GDM1 (cell line): Measurements from ENCODE around the gene JUP.
"Not testable (repeated sequence)": the region's sequence is repeated elsewhere in the genome, so short reads cannot be mapped to it uniquely, and the experiment has no call there.

Source experiments
- DNase-seq: peaks from one replicate; lab custom pipeline; 2025; lab: John Stamatoyannopoulos, UW

Gene JUP

GRCh38 chr17:41786227-41787020, at the start of gene JUP:
TSS of gene JUP (minus strand) at chr17:41786711. CDS start at chr17:41771854, 14,857 bp downstream.
- peak; percentile 99 for DNase-seq

- peak; percentile 42 for DNase-seq
Observed at GRCh38 chr17:41835800-41836549, 49.5 kb upstream of the JUP start, which contains the start of gene NT5C3B. TSS of gene NT5C3B (minus strand) at chr17:41836232. CDS start at chr17:41836193, 39 bp downstream.

- no peak for DNase-seq
Observed at GRCh38 chr17:41835214-41835799, 48.8 kb upstream of the JUP start.

- not testable (repeated sequence) for DNase-seq
Observed at GRCh38 chr17:41829961-41830360, 43.5 kb upstream of the JUP start.

- DNase-seq = no peak
Observed at GRCh38 chr17:41825175-41825845, 38.8 kb upstream of the JUP start.

- DNase-seq = no peak
Observed at GRCh38 chr17:41824086-41824485, 37.6 kb upstream of the JUP start.

GRCh38 chr17:41823580-41823979, 37.1 kb upstream of the JUP start:
- DNase-seq = no peak

GRCh38 chr17:41823141-41823524, 36.6 kb upstream of the JUP start:
- DNase-seq = no peak

GRCh38 chr17:41822216-41823140, 36.0 kb upstream of the JUP start:
- no peak for DNase-seq

- DNase-seq = no peak
Observed at GRCh38 chr17:41821776-41822175, 35.3 kb upstream of the JUP start.

GRCh38 chr17:41818024-41818423, 31.5 kb upstream of the JUP start:
- DNase-seq = no peak

- DNase-seq = no peak
Observed at GRCh38 chr17:41816637-41817320, 30.3 kb upstream of the JUP start.

GRCh38 chr17:41814195-41814594, 27.7 kb upstream of the JUP start:
- no peak for DNase-seq

- no peak for DNase-seq
Observed at GRCh38 chr17:41813699-41814124, 27.2 kb upstream of the JUP start.

- no peak for DNase-seq
Observed at GRCh38 chr17:41813152-41813680, 26.7 kb upstream of the JUP start.

GRCh38 chr17:41812381-41813151, 26.1 kb upstream of the JUP start, which contains the start of gene FKBP10:
TSS of gene FKBP10 (plus strand) at chr17:41813004. CDS start at chr17:41813035, 31 bp downstream.
- DNase-seq = no peak

GRCh38 chr17:41811549-41812380, 25.3 kb upstream of the JUP start, which contains the start of gene P3H4:
TSS of gene P3H4 (minus strand) at chr17:41811949. CDS start at chr17:41811915, 34 bp downstream.
- peak; percentile 77 for DNase-seq
